Peyer's patch (tissue), 4 donors: ENCODE data around the gene MEGF6.

Experiments
- CTCF ChIP-seq, 6 experiments: fragments of 450-650 bp in 4 of 6; fragments of 200-600 bp in 2 of 6; sonication (generic) in 1 of 6; IDR thresholded peaks; one replicate each; pipeline ENCODE4 v1.5.1; 2017 to 2019; ENCODE audit warnings: antibody characterized with exemption in 6 of 6, mild to moderate bottlenecking in 3 of 6, moderate library complexity in 1 of 6
- POLR2A ChIP-seq, 2 donors: fragments of 450-650 bp; IDR thresholded peaks; one replicate each; pipeline ENCODE4 v1.5.1; 2017; ENCODE audit warnings: antibody characterized with exemption in 2 of 2, mild to moderate bottlenecking in 2 of 2, moderate library complexity in 2 of 2

- TF ChIP-seq CTCF (IDR thresholded peaks at IDR 0.05) = no peak
- no peak for TF ChIP-seq POLR2A (IDR thresholded peaks at IDR 0.05)
Observed at GRCh38 chr1:3505161-3505560, 106.1 kb downstream of the MEGF6 start.
